SH-SY5Y (cell line): ENCODE data around the gene EGLN2.

Experiments used
- GATA2 ChIP-seq: IDR thresholded peaks from 2 replicates; pipeline ENCODE4 v1.6.1; 2011; ENCODE audit warnings: mild to moderate bottlenecking, low read depth, low read length
- GATA3 ChIP-seq: IDR thresholded peaks from 2 replicates; pipeline ENCODE4 v1.6.1; 2011; ENCODE audit warnings: low read depth, mild to moderate bottlenecking, low read length, moderate library complexity

DNA sequence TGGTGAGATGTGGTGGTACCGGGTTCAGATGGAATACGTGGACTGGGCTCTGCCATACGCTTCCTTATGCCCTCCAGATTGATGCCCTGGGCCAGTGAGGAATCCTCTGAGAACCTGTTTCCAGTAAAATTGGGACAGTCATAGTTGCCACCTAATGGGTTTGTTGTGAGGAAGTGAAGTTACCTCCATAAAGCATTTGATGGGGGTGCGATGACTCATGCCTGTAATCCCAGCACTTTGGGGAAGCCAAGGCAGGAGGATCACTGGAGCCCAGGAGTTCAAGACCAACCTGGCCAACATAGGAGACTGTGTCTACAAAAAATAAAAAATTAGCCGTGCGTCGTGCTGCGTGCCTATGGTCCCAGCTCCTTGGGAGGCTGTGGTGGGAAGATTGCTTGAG is 43.2 kb upstream of the EGLN2 start:
- no peak for TF ChIP-seq GATA3
- no peak for TF ChIP-seq GATA2
